Naive B cell (primary cell): Measurements from ENCODE around the gene LETM1. TPM values are rescaled to one million over a fixed set of nuclear protein-coding genes. Genes with fewer than 3 reads are reported as not detected.
"Not testable (repeated sequence)": the region's sequence is repeated elsewhere in the genome, so short reads cannot be mapped to it uniquely, and the experiment has no call there.

Experiments used
- ATAC-seq, 2 donors: fragments of 150-1000 bp; cut with Tn5 transposase; 2 replicates each; pipeline ENCODE4 v1.10.0; 2021; ENCODE audit warnings: low read depth in 2 of 2, mild to moderate bottlenecking in 2 of 2, moderate library complexity in 2 of 2
- DNase-seq: peaks from one replicate; pipeline ENCODE4 v3.0.0; 2022
- H3K27ac Mint-ChIP-seq, 6 donors: one replicate each; pipeline ENCODE4 v1.8.0; 2020 to 2022; ENCODE audit warnings: mild to moderate bottlenecking in 6 of 6, mixed read lengths in 6 of 6, moderate library complexity in 5 of 6, inconsistent platforms in 2 of 6
- H3K27me3 Mint-ChIP-seq, 3 donors: one replicate each; pipeline ENCODE4 v1.8.0; 2021 to 2022; ENCODE audit warnings: mixed read lengths in 3 of 3, mild to moderate bottlenecking in 1 of 3
- H3K36me3 Mint-ChIP-seq, 2 donors: one replicate each; pipeline ENCODE4 v1.8.0; 2020 to 2022; ENCODE audit warnings: mixed read lengths in 2 of 2, inconsistent platforms in 1 of 2, mild to moderate bottlenecking in 1 of 2
- H3K4me1 Mint-ChIP-seq, 3 donors: one replicate each; pipeline ENCODE4 v1.8.0; 2020 to 2022; ENCODE audit warnings: mixed read lengths in 3 of 3, inconsistent platforms in 1 of 3, mild to moderate bottlenecking in 1 of 3, moderate library complexity in 1 of 3
- H3K4me3 Mint-ChIP-seq, 8 donors: one replicate each; pipeline ENCODE4 v1.8.0; 2020 to 2022; ENCODE audit warnings: mild to moderate bottlenecking in 8 of 8, mixed read lengths in 8 of 8, moderate library complexity in 8 of 8, inconsistent platforms in 2 of 8
- H3K9me3 Mint-ChIP-seq, 7 donors: one replicate each; pipeline ENCODE4 v1.8.0; 2020 to 2022; ENCODE audit warnings: mixed read lengths in 7 of 7, mild to moderate bottlenecking in 5 of 7, inconsistent platforms in 2 of 7, moderate library complexity in 1 of 7
- polyA plus RNA-seq, 6 donors: library from polyadenylated mRNA; unstranded; fragments of 300-500 nt; fragmentation: Illumina TruSeq; gene quantifications; one replicate each; pipeline ENCODE4 v1.2.3, GENCODE V29; 2021; ENCODE audit warnings: low read depth in 6 of 6

Gene LETM1
- polyA plus RNA-seq, 6 donors from 2014 or later = 2.9 to 15.1 (median 10.8) TPM

DNA sequence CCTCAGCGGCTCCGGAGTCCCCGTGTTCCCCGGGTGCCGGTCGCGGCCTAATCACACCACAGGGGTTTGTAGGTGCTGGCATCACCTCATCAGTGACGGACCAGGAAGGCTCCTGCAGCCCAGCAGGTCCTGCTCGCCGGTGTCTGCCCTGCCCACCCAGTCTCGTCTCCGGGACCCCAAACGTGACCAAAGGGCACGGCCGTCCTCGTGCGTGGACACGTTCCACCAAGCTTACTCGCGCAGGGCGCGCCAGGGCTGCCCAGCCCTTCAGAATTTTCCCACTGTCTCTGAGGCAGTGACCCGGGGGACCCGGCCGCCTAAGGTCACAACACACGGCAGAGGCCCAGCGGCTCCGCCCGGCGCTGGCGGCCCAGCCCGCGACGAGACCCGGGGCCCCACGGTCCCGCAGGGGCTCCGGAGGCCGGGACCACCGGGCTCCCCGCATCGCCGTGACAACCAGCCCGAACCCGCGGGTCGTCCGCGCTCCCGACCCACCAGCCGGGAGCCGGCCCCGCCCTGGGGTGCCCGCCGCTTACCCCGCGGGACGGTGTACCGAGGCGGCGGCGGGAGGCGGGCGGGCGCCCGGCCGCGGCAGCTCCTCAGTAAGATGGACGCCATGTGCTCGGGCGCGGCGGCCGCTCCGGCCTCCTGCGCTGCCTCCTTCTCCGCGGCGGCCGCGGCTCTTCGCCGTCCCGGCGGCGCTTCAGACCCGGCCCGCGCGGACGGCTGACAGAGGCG lies 454 bp downstream of the LETM1 start:
- no peaks in the 10 kb centered on the region for H3K36me3 Mint-ChIP-seq
- no peaks in the 10 kb centered on the region for H3K27me3 Mint-ChIP-seq
- DNase-seq (no peak), ATAC-seq (peak; percentile 32 to 35)
- H3K4me1 Mint-ChIP-seq = peaks cover 30 to 42% (median 40%) of the 10 kb centered on the region in 3 donors
- peak overlapping the region in 3 of 6 donors; percentile 75 to 89 (median 85) for H3K27ac Mint-ChIP-seq
- peak overlapping the region; percentile 75 to 93 (median 86) for H3K4me3 Mint-ChIP-seq
- H3K9me3 Mint-ChIP-seq = no peaks in the 10 kb centered on the region

DNA sequence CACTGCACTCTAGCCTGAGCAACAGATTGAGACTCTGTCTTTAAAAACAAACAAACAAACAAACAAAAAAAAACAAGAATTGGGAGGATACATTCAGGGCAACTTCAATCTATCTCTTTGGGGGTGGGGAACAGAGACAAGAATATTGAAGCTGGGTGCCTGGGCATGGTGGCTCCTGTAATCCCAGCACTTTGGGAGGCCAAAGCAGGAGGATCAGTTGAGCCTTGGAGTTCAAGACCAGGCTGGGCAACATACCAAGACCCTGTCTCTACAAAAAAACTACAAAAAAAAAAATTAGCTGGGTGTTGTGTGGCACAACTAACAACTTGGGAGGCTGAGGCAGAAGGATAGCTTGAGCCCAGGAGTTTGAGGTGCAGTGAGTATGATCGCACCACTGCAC lies 1.2 kb downstream of the LETM1 start:
- ATAC-seq (no peak), DNase-seq (no peak)
- no peaks in the 10 kb centered on the region for H3K36me3 Mint-ChIP-seq
- H3K9me3 Mint-ChIP-seq = no peaks in the 10 kb centered on the region
- peaks cover 30 to 42% (median 40%) of the 10 kb centered on the region in 3 donors for H3K4me1 Mint-ChIP-seq
- peak overlapping the region; percentile 70 to 90 (median 86) for H3K4me3 Mint-ChIP-seq
- peak overlapping the region in 5 of 6 donors; percentile 41 to 89 (median 78) for H3K27ac Mint-ChIP-seq
- H3K27me3 Mint-ChIP-seq = no peaks in the 10 kb centered on the region

DNA sequence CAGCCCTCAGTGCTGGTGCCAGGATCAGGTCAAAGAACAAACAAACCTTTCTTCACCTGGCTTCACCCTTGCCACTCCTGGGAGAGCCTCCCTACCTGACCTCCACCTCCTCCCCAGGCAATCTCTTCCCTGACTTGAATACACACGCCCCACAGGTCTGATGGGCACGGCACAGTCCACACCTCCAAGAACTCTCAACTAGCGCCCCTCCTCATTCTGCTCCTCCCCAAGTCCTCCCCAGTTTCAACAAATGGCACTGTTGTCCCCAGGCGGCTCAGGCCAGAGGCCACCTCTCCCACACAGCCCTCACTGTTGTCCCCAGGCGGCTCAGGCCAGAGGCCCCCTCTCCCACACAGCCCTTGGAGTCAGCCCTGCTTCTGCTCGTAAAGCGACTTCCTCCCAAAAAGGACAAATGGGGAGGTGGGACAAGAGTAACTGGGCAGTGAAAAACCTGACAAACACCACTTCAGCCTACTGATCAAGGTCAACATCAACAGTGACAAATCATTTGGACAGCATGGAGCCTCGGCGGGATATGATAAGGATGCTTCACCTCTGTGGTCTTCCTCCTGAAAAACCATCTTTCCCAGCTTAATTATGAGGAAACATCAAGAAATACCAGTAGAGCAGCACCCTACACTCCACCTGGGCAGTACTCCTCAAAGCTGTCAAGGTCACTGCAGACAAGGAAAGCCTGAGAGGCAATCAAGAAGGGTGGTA lies 2.9 kb downstream of the LETM1 start:
- Mint-ChIP-seq H3K4me1 (peaks cover 26 to 41% (median 35%) of the 10 kb centered on the region in 3 donors), H3K27ac (peak overlapping the region in 4 of 6 donors; percentile 21 to 80 (median 69)), H3K9me3 (no peaks in the 10 kb centered on the region), H3K36me3 (no peaks in the 10 kb centered on the region), H3K27me3 (no peaks in the 10 kb centered on the region), H3K4me3 (peak overlapping the region in 5 of 8 donors; percentile 3 to 84 (median 53))
- no peak for DNase-seq
- no peak for ATAC-seq

DNA sequence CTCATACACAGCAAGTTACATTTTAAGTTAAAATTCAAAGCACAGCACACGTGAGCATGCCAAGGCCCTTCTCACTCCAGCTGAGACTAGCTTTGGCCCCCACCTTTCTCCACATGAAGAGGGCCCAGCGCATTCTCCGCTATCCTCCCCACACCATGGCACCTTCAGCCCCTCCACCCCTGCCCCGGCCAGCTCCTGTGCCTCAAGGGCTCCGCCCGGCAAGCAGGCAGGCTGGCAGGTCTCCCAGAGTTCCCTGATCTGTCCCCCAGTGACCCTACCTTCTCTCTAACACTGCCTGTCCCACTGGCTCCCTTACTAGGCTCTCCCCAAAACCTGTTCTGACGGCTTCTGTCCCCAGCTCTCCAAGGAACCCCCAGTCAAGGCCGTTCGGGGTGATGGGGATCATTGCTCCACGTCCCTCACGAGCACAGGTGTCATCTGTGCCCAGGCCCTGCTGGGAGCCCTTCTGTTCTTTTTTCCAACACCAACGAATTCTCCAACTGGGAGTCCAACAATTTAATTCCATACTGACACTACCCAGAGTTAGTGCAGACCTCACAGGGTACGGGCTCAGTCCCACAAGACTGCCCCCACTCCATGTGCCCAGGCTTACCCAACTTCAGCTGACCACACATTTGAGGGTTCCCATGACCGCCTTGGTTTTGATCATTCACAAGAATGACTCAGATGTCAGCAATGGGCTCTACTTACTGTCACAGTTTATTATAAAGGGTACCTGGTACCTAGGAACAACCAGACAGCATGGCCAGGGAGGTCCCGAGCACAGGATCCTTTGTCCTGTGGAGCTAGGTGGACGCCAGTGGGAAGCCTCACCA lies 4.2 kb downstream of the LETM1 start:
- no peaks in the 10 kb centered on the region for H3K9me3 Mint-ChIP-seq
- peak overlapping the region in 2 of 8 donors; percentile 59 to 74 for H3K4me3 Mint-ChIP-seq
- peaks cover 22 to 32% (median 31%) of the 10 kb centered on the region in 3 donors for H3K4me1 Mint-ChIP-seq
- no peaks in the 10 kb centered on the region for H3K36me3 Mint-ChIP-seq
- H3K27me3 Mint-ChIP-seq = no peaks in the 10 kb centered on the region
- DNase-seq (no peak), ATAC-seq (no peak)
- H3K27ac Mint-ChIP-seq = peak overlapping the region in 2 of 6 donors; percentile 54 to 83

DNA sequence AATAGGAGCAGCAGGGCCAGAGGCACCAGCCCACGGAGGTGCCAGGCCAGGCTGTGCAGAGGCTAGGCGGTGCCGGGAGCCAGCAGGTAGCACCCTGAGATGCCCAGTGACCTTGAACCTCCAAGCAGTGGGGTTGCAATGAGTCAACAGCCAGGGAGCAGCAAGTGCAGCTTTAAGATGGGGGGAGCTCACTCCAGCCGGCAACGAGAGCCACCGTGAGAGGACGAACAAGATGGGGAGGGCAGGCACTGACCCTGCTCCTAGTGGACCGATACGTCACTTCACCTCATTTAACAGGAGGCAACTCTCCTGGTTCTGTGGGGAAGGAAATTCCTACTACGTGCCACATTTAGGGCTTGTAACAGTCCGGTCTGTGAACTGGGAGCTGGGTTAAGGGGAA lies 4.8 kb downstream of the LETM1 start:
- Mint-ChIP-seq H3K4me3 (peak overlapping the region in 2 of 8 donors; percentile 68 to 74), H3K27me3 (no peaks in the 10 kb centered on the region), H3K4me1 (peaks cover 24 to 36% (median 32%) of the 10 kb centered on the region in 3 donors), H3K27ac (no peak overlapping the region), H3K36me3 (no peaks in the 10 kb centered on the region), H3K9me3 (no peaks in the 10 kb centered on the region)
- DNase-seq (no peak), ATAC-seq (no peak)

DNA sequence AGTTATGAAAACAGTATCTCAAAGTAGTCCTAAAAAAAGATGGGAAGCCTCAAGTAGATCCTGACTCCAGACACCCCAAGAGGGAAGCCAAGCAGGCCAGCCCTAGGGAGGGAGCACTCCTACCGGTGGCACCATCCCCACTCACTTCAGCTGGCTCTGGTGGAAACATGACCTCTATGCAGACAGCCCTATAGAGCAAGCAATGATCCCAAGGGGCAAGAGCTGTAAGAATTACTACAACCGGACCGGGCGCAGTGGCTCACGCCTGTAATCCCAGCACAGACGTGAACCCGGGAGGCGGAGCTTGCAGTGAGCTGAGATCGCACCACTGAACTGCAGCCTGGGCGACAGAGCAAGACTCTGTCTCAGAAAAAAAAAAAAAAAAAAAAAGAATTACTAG lies 5.7 kb downstream of the LETM1 start:
- Mint-ChIP-seq H3K4me1 (peaks cover 24 to 36% (median 32%) of the 10 kb centered on the region in 3 donors), H3K27ac (no peak overlapping the region), H3K9me3 (no peaks in the 10 kb centered on the region), H3K36me3 (no peaks in the 10 kb centered on the region), H3K4me3 (peak overlapping the region in 1 of 8 donors; percentile 30), H3K27me3 (no peaks in the 10 kb centered on the region)
- ATAC-seq = no peak
- DNase-seq = no peak

DNA sequence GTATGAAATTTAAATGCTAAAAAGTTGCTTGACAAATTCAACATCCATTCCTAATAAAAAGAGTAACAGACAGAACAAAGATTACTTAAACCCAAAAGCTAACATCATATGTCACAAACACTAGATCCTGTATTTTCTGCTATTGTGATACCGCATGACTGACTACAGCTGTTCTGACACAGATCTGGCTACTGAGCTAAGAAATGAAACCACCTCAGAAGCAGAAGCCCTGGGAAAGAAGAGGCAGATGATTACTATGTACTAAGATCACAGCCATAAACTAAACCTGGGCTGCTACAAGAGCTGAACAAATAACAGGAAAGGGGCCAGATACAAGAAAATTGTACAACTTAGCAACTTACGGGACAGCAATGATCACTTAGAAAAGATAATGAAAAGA lies 9.4 kb downstream of the LETM1 start:
- peak overlapping the region in 3 of 6 donors; percentile 60 to 83 (median 82) for H3K27ac Mint-ChIP-seq
- peaks cover 10 to 11% (median 11%) of the 10 kb centered on the region in 3 donors for H3K4me1 Mint-ChIP-seq
- ATAC-seq (peak; percentile 55 to 64), DNase-seq (no peak)
- H3K9me3 Mint-ChIP-seq = no peaks in the 10 kb centered on the region
- H3K36me3 Mint-ChIP-seq = peaks cover 0 to 12% of the 10 kb centered on the region in 2 donors
- no peaks in the 10 kb centered on the region for H3K27me3 Mint-ChIP-seq
- no peak overlapping the region for H3K4me3 Mint-ChIP-seq

DNA sequence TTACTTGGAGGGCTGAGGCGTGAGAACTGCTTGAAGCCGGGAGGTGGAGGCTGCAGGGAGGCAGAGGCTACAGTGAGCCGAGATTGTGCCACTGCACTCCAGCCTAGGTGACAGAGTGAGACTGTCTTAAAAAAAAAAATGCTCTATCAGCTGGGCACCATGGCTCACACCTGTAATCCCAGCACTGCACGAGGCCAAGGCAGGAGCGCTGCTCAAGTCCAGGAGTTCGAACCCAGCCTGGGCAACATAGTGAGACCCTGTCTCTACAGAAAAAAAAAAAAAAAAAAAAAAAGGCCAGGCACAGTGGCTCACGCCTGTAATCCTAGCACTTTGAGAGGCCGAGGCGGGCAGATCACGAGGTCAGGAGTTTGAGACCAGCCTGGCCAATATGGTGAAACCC lies 11.3 kb downstream of the LETM1 start:
- H3K4me1 Mint-ChIP-seq = peaks cover 8 to 10% (median 10%) of the 10 kb centered on the region in 3 donors
- not testable (repeated sequence) for H3K4me3 Mint-ChIP-seq, H3K27ac Mint-ChIP-seq, ATAC-seq, H3K9me3 Mint-ChIP-seq, DNase-seq, H3K27me3 Mint-ChIP-seq
- peaks cover 0 to 12% of the 10 kb centered on the region in 2 donors for H3K36me3 Mint-ChIP-seq

DNA sequence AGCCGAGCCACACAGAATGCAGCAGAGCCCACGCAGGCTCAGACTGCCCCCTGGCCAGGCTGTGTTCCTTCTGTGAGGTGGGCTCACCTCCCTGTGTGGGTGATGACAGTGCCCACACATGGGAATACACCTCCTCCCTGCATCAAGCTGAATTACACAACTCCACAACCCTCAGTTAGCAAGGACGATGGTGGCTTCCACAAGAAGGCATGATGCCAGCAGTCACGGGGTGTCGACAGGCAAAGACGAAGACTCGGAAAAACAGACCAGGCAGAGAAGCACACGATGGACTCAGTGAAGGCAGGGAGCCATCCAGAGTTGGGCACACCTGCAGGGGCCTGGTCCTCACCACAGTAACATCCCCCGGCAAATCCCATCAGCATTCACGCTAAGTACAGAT lies 12.1 kb downstream of the LETM1 start:
- Mint-ChIP-seq H3K9me3 (no peaks in the 10 kb centered on the region), H3K36me3 (peaks cover 0 to 18% of the 10 kb centered on the region in 2 donors), H3K4me1 (peaks cover 8 to 14% (median 10%) of the 10 kb centered on the region in 3 donors), H3K27me3 (no peaks in the 10 kb centered on the region), H3K27ac (peak overlapping the region in 1 of 6 donors; percentile 56), H3K4me3 (no peak overlapping the region)
- DNase-seq (no peak), ATAC-seq (no peak)

DNA sequence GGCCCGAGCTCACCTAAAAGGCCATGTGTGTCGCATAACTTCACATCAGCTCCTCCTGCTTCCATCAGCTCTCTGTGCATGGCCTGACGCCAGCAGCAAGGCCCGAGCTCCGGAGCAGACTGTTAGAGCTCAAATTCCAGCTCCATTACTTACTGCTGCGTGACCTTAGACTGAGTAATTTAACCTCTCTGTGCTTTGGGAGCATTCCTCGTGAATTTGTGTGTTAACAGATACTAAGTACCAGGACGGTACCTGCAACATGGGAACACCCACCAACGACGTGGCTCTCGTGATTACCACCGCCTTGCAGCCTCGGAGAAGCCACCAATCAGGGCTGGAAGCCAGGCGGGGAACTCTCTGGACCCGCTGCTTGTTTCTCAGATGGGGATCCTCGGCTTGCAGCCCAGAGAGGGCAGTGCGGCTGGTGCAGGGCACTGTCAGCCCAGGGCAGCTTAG lies 12.9 kb downstream of the LETM1 start:
- H3K4me3 Mint-ChIP-seq = no peak overlapping the region
- H3K36me3 Mint-ChIP-seq = peaks cover 0 to 19% of the 10 kb centered on the region in 2 donors
- no peak overlapping the region for H3K27ac Mint-ChIP-seq
- H3K27me3 Mint-ChIP-seq = no peaks in the 10 kb centered on the region
- DNase-seq = no peak
- H3K4me1 Mint-ChIP-seq = peaks cover 8 to 14% (median 10%) of the 10 kb centered on the region in 3 donors
- no peaks in the 10 kb centered on the region for H3K9me3 Mint-ChIP-seq
- ATAC-seq = no peak

DNA sequence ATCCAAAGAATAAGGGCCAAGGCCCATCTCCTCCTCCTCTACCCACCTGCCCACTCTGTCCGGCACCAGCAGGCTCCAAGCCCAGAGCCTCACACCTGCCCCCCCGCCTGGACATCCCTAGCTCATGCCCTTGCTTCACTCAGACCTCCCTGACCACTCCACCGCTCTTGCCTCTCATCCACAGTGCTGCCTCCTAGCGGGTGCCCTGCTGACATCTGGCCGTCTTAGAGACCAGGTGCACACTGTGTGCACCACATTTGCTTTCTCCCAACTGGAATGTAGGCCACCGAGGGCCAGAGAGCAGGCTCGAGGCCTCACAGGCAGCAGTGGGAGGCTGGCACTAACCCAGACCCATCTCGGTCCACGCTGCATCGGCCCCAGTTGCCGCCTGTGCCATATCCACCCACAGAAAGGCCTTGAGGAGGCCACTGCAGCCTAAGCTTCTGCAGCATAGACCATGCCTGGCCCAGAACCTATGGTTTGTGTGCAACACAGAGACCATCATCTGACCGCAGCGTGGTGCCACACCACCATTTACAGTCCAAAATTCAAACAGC lies 13.5 kb downstream of the LETM1 start:
- no peak for DNase-seq
- Mint-ChIP-seq H3K36me3 (peaks cover 0 to 19% of the 10 kb centered on the region in 2 donors), H3K27me3 (no peaks in the 10 kb centered on the region), H3K4me1 (peaks cover 8 to 14% (median 10%) of the 10 kb centered on the region in 3 donors), H3K27ac (peak overlapping the region in 1 of 6 donors; percentile 24), H3K9me3 (no peaks in the 10 kb centered on the region), H3K4me3 (no peak overlapping the region)
- ATAC-seq = no peak

DNA sequence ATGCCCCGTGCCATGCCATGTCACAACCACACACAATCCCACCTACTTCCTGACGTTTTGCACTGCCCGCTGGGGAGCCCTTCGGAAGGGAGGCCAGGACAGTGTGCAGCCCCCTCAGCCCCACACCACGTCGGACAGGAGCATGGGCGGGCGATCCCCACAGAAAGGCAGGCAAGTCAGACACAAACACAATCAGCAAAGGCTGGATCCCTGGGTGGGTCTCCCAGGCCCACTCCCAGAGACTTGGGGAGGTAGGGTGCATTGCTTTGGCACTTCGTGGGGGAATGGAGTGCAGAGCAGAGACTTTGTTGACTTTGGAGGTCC lies 14.1 kb downstream of the LETM1 start:
- Mint-ChIP-seq H3K27ac (no peak overlapping the region), H3K36me3 (peaks cover 0 to 19% of the 10 kb centered on the region in 2 donors), H3K4me3 (no peak overlapping the region), H3K9me3 (no peaks in the 10 kb centered on the region), H3K27me3 (no peaks in the 10 kb centered on the region), H3K4me1 (peaks cover 8 to 10% (median 10%) of the 10 kb centered on the region in 3 donors)
- DNase-seq = no peak
- no peak for ATAC-seq
